ENCODE results near the gene RTEL1. TPM values are rescaled to one million over a fixed set of nuclear protein-coding genes. Genes with fewer than 3 reads are reported as not detected.

RTEL1 gene
- polyA plus RNA-seq, 3 donors = 17.6 to 23.8 (median 19.1) TPM

- DNase-seq = no peak
These were observed 41.5 kb downstream of the RTEL1 start for GRCh38 chr20:63699466-63700198.

GRCh38 chr20:63700199-63701050 is 42.3 kb downstream of the RTEL1 start:
- DNase-seq = no peak

GRCh38 chr20:63701051-63701328 is 42.9 kb downstream of the RTEL1 start:
- DNase-seq = no peak

- no peak for DNase-seq
These were observed 43.4 kb downstream of the RTEL1 start for GRCh38 chr20:63701329-63702035.

GRCh38 chr20:63702036-63702665 is 44.0 kb downstream of the RTEL1 start:
- DNase-seq = no peak

- no peak for DNase-seq
These were observed 44.8 kb downstream of the RTEL1 start for GRCh38 chr20:63702751-63703470.

GRCh38 chr20:63703471-63703975 is 45.4 kb downstream of the RTEL1 start:
- DNase-seq = no peak

GRCh38 chr20:63703976-63704748 is 46.0 kb downstream of the RTEL1 start:
- DNase-seq = no peak

- DNase-seq = no peak
These were observed 46.6 kb downstream of the RTEL1 start for GRCh38 chr20:63704749-63705117.

GRCh38 chr20:63705232-63706026 is 47.3 kb downstream of the RTEL1 start:
- DNase-seq = no peak

- DNase-seq = no peak
These were observed 48.0 kb downstream of the RTEL1 start for GRCh38 chr20:63706027-63706695.

- DNase-seq = no peak
These were observed 48.9 kb downstream of the RTEL1 start for GRCh38 chr20:63706852-63707557.

- peak; percentile 86 for DNase-seq
These were observed 49.6 kb downstream of the RTEL1 start, which contains the start of the genes ARFRP1 and ZGPAT for GRCh38 chr20:63707558-63708300. TSS of gene ARFRP1 (minus strand) at chr20:63707976. CDS start at chr20:63707091, 885 bp downstream. TSS of gene ZGPAT (plus strand) at chr20:63708039. CDS start at chr20:63708581, 542 bp downstream.

GRCh38 chr20:63708301-63709148 is 50.4 kb downstream of the RTEL1 start:
- DNase-seq = no peak

GRCh38 chr20:63709149-63709527 is 51.0 kb downstream of the RTEL1 start:
- no peak for DNase-seq

- DNase-seq = no peak
These were observed 53.1 kb downstream of the RTEL1 start for GRCh38 chr20:63711085-63711645.
